ENCODE measurements around the gene ABCA4.

The ABCA4 gene

DNA sequence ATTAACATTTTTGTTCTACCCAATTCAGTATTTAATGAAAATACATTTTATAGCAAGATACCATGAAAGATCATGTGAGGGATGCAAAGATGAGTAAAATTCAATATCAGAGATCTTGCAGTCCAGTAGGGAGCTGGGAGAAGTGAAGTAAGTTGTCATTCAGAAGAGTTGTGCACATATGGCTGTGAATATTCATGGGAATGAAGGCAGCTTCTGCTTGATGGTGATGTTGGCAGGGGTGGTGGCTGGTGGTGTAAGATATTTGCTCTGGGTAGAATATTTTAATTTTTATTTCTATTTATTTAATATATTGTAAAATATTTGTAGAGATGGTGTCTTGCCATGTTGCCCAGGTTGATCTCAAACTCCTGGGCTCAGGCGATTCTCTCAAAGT, 139.7 kb downstream of the ABCA4 start:
- FAIRE-seq (no peak), DNase-seq (ENCODE audit: insufficient read length, low spot score) (no peak)
- TF ChIP-seq PAX5 (IDR thresholded peaks at IDR 0.05; ENCODE audit: insufficient read depth, low read length, severe bottlenecking) (no peak), POLR2AphosphoS5 (IDR thresholded peaks at IDR 0.05; ENCODE audit: low read depth, low read length) (no peak), POLR2A (IDR thresholded peaks at IDR 0.05; ENCODE audit: low read depth, low read length) (no peak)

DNA sequence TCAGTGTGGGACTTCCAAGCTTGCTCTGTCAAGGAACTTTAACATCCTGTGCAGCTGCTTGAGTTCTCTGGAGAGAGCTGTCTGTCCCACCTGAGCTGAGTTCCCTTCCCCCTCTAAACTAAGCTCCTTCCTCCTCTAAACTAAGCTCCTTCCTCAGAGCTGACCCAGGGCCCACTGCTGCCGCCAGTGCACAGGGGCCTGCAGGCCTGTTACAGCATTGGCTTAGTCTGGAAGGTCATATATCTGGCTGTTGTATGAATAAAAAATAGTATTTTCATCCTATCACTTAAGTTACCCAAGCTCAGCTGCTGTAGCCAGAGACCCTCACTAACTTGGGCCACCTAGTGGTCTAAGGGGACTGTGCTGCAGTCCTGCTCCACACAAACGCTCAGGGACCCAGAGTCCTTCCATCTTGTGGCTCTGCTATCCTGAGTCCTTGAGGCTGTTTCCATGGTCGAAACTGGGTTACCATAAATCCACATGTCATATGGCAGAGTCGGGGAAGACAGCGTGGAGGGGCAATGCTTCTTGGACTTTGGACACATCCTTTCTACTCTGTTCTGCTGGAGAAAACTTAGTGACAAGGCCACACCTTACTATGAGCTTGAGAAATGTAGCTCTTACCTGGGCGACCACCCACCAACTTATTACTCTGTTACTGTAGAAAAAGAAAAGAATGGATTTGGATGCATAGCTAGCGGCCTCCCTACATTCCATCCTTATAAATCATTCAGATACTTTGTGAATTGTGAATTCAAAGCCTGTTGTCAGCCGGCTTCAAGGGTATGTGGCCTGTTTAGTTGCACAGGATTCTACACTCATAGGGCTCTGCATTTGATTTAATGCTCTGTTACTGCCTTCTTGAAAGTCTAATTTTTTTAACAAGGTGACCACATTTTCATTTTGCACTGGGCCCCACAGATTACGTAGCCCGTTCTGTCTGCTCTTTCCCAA, 140.4 kb downstream of the ABCA4 start:
- no peak for FAIRE-seq

GRCh38 chr1:93979718-93980319, 141.1 kb downstream of the ABCA4 start:
- no peak for DNase-seq (ENCODE audit: insufficient read length, low spot score)
- FAIRE-seq = no peak
- no peak for TF ChIP-seq TAF1 (IDR thresholded peaks at IDR 0.05; ENCODE audit: low read depth, low read length)
- no peak for TF ChIP-seq POU2F2 (IDR thresholded peaks at IDR 0.05; ENCODE audit: low read depth, low read length)
- no peak for TF ChIP-seq POLR2A (IDR thresholded peaks at IDR 0.05; ENCODE audit: low read depth, low read length)
- TF ChIP-seq POLR2AphosphoS5 (IDR thresholded peaks at IDR 0.05; ENCODE audit: low read depth, low read length) = no peak
- no peak for TF ChIP-seq SPI1 (IDR thresholded peaks at IDR 0.05; ENCODE audit: low read depth, low read length)
- TF ChIP-seq PAX5 (IDR thresholded peaks at IDR 0.05; ENCODE audit: insufficient read depth, low read length, severe bottlenecking) = no peak

More for the DNA sequence above, 140.4 kb downstream of the ABCA4 start:
- TF ChIP-seq POU2F2 (IDR thresholded peaks at IDR 0.05; ENCODE audit: low read depth, low read length) (no peak), POLR2A (IDR thresholded peaks at IDR 0.05; ENCODE audit: low read depth, low read length) (no peak), SPI1 (IDR thresholded peaks at IDR 0.05; ENCODE audit: low read depth, low read length) (no peak), TAF1 (IDR thresholded peaks at IDR 0.05; ENCODE audit: low read depth, low read length) (no peak), PAX5 (IDR thresholded peaks at IDR 0.05; ENCODE audit: insufficient read depth, low read length, severe bottlenecking) (no peak), POLR2AphosphoS5 (IDR thresholded peaks at IDR 0.05; ENCODE audit: low read depth, low read length) (no peak)
- DNase-seq (ENCODE audit: insufficient read length, low spot score) = no peak

GRCh38 chr1:93979040-93979717, 141.8 kb downstream of the ABCA4 start:
- DNase-seq (ENCODE audit: insufficient read length, low spot score) (no peak), FAIRE-seq (no peak)
- TF ChIP-seq PAX5 (IDR thresholded peaks at IDR 0.05; ENCODE audit: insufficient read depth, low read length, severe bottlenecking) (no peak), TAF1 (IDR thresholded peaks at IDR 0.05; ENCODE audit: low read depth, low read length) (no peak), POLR2AphosphoS5 (IDR thresholded peaks at IDR 0.05; ENCODE audit: low read depth, low read length) (no peak), SPI1 (IDR thresholded peaks at IDR 0.05; ENCODE audit: low read depth, low read length) (no peak)

GRCh38 chr1:93977598-93977945, 143.4 kb downstream of the ABCA4 start:
- TF ChIP-seq POLR2AphosphoS5 (IDR thresholded peaks at IDR 0.05; ENCODE audit: low read depth, low read length) = no peak
- no peak for TF ChIP-seq POLR2A (IDR thresholded peaks at IDR 0.05; ENCODE audit: low read depth, low read length)
- TF ChIP-seq POU2F2 (IDR thresholded peaks at IDR 0.05; ENCODE audit: low read depth, low read length) = no peak
- TF ChIP-seq PAX5 (IDR thresholded peaks at IDR 0.05; ENCODE audit: insufficient read depth, low read length, severe bottlenecking) = no peak
- no peak for TF ChIP-seq TAF1 (IDR thresholded peaks at IDR 0.05; ENCODE audit: low read depth, low read length)
- TF ChIP-seq SPI1 (IDR thresholded peaks at IDR 0.05; ENCODE audit: low read depth, low read length) = no peak
- DNase-seq (ENCODE audit: insufficient read length, low spot score) = no peak
- no peak for FAIRE-seq

DNA sequence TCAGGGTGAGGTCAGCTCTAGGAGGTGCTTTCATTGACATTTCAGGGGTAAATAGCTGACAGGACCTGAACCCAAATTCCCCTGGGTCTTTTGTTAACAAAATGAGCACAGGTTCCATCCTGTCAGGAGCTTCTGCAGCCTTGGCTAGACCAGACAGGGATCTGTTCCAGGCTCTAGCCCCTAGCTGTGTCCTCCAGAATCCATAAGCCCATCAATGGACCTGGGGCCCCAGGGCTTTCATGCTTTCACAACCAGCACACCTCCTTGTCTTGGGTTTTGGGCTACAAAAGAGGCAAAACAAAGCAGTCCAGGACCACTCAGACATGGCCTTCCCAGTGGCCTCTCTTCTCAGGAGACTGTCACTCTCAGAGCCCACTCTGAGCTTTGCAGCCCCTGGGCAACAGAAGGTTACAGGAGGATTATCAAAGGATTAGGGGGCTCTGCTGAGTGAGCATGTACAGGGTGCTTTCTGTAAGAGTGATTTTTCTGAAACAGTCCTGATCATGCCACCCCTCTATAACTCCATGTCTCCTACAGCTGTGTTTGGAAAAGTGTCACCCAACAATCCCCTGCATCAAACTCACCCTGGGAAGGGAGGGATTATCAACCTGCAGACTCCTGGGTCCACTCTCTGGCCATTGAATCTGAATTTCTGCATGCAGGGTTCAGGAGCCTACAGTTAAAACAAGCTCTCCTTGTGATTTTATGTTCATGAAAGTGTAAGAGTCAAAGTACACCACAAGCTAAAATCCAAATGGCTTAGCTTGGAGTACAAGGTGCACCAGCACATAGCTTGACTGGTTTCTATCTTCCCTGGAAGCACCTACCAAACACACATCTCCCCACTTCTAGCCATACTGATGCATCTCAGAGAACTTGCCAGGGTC, 144.0 kb downstream of the ABCA4 start:
- FAIRE-seq = no peak
- no peak for DNase-seq (ENCODE audit: insufficient read length, low spot score)
- no peak for TF ChIP-seq SPI1 (IDR thresholded peaks at IDR 0.05; ENCODE audit: low read depth, low read length)
- TF ChIP-seq POU2F2 (IDR thresholded peaks at IDR 0.05; ENCODE audit: low read depth, low read length) = no peak
- TF ChIP-seq POLR2AphosphoS5 (IDR thresholded peaks at IDR 0.05; ENCODE audit: low read depth, low read length) = no peak

- FAIRE-seq (no peak), DNase-seq (ENCODE audit: insufficient read length, low spot score) (no peak)
- TF ChIP-seq PAX5 (IDR thresholded peaks at IDR 0.05; ENCODE audit: insufficient read depth, low read length, severe bottlenecking) (no peak), POLR2AphosphoS5 (IDR thresholded peaks at IDR 0.05; ENCODE audit: low read depth, low read length) (no peak), SPI1 (IDR thresholded peaks at IDR 0.05; ENCODE audit: low read depth, low read length) (no peak), TAF1 (IDR thresholded peaks at IDR 0.05; ENCODE audit: low read depth, low read length) (no peak), POLR2A (IDR thresholded peaks at IDR 0.05; ENCODE audit: low read depth, low read length) (no peak), POU2F2 (IDR thresholded peaks at IDR 0.05; ENCODE audit: low read depth, low read length) (no peak)
Measured at GRCh38 chr1:93976291-93976690, 144.7 kb downstream of the ABCA4 start.

DNA sequence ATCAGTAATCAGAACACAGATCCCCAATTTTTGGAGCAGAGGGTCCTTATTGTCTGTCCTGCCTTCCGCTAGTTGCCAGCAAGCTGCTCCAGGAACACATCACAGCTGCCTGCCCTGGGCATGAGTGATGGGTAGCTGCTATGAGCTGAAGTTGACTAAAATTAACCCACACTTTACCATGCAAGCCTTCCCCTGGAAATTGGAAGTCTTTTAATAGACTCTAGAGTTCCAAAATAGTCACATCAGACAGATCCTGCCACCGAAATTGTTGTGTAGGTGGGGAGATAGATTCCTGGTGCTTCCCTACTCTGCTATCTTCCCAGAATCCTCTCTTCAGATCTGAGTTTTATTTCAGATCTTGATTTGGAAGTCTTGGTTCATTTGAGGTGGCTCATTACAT, 148.6 kb downstream of the ABCA4 start:
- DNase-seq (ENCODE audit: insufficient read length, low spot score) (no peak), FAIRE-seq (no peak)
- no peak for TF ChIP-seq TAF1 (IDR thresholded peaks at IDR 0.05; ENCODE audit: low read depth, low read length)
- no peak for TF ChIP-seq POLR2A (IDR thresholded peaks at IDR 0.05; ENCODE audit: low read depth, low read length)
- TF ChIP-seq POLR2AphosphoS5 (IDR thresholded peaks at IDR 0.05; ENCODE audit: low read depth, low read length) = no peak
- TF ChIP-seq PAX5 (IDR thresholded peaks at IDR 0.05; ENCODE audit: insufficient read depth, low read length, severe bottlenecking) = no peak
- TF ChIP-seq SPI1 (IDR thresholded peaks at IDR 0.05; ENCODE audit: low read depth, low read length) = no peak
- TF ChIP-seq POU2F2 (IDR thresholded peaks at IDR 0.05; ENCODE audit: low read depth, low read length) = no peak

DNA sequence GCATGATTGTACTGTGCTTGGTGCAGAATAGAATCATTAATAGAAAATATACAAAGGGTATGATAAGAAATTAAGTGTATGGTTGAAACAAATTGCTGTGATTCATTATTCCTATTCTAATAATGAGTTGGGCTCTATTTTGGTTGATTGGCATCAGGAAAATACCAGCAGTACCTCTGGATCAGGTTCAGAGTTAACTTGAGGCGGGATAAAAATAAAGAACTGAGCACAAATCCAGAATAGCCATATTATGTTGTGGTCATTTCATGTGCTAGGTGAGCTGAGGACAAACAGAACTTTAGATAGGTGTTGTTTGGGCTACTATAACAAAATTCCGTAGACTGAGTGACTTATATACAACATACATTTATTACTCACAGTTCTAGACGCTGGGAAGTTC, 151.1 kb downstream of the ABCA4 start:
- FAIRE-seq (no peak), DNase-seq (ENCODE audit: insufficient read length, low spot score) (no peak)
- TF ChIP-seq POU2F2 (IDR thresholded peaks at IDR 0.05; ENCODE audit: low read depth, low read length) (no peak), POLR2AphosphoS5 (IDR thresholded peaks at IDR 0.05; ENCODE audit: low read depth, low read length) (no peak)

All from GM12891 (cell line).